Effector memory CD4-positive, alpha-beta T cell (primary cell): ENCODE results near the gene PANK4.
A peak's percentile ranks its signal among the peaks of the same experiment; 100 is the strongest.

Experiments
- DNase-seq, 3 donors: peaks; one replicate each; pipeline ENCODE4 v3.0.0-alpha.2; 2020
- H3K27ac ChIP-seq: 2 replicates; pipeline ENCODE4 v1.7.0; 2013; ENCODE audit warnings: mild to moderate bottlenecking, low read length, moderate library complexity; ENCODE audit not compliant: insufficient read depth, poor library complexity, severe bottlenecking
- H3K27me3 ChIP-seq: replicated peaks from 2 replicates; pipeline ENCODE4 v1.7.0; 2013; ENCODE audit warnings: mild to moderate bottlenecking, low read length; ENCODE audit not compliant: insufficient read depth, control insufficient read depth, poor library complexity, severe bottlenecking
- H3K36me3 ChIP-seq: 2 replicates; pipeline ENCODE4 v1.7.0; 2013; ENCODE audit warnings: mild to moderate bottlenecking, low read length, moderate library complexity; ENCODE audit not compliant: control insufficient read depth, insufficient read depth
- H3K4me1 ChIP-seq: 2 replicates; pipeline ENCODE4 v1.7.0; 2013; ENCODE audit warnings: low read length, mild to moderate bottlenecking; ENCODE audit not compliant: control insufficient read depth, insufficient read depth, poor library complexity, severe bottlenecking
- H3K4me3 ChIP-seq: 2 replicates; pipeline ENCODE4 v1.7.0; 2013; ENCODE audit warnings: low read length, low read depth, mild to moderate bottlenecking; ENCODE audit not compliant: insufficient read depth, poor library complexity, severe bottlenecking
- H3K9me3 ChIP-seq: 2 replicates; pipeline ENCODE4 v1.7.0; 2013; ENCODE audit warnings: mild to moderate bottlenecking, low read length, moderate library complexity; ENCODE audit not compliant: control insufficient read depth

Gene PANK4

GRCh38 chr1:2504949-2505272, 21.5 kb downstream of the PANK4 start:
- no peak overlapping the region for H3K27ac ChIP-seq
- no peaks in the 10 kb centered on the region for H3K9me3 ChIP-seq
- no peak for DNase-seq
- H3K4me3 ChIP-seq, result no peak overlapping the region
- peaks cover 20% of the 10 kb centered on the region for H3K36me3 ChIP-seq
- H3K4me1 ChIP-seq, result peaks cover 6% of the 10 kb centered on the region
- H3K27me3 ChIP-seq, result no peaks in the 10 kb centered on the region

GRCh38 chr1:2504225-2504948, 22.0 kb downstream of the PANK4 start:
- Histone ChIP-seq H3K4me1 (peaks cover 11% of the 10 kb centered on the region), H3K4me3 (no peak overlapping the region), H3K27me3 (no peaks in the 10 kb centered on the region), H3K27ac (no peak overlapping the region), H3K36me3 (peaks cover 15% of the 10 kb centered on the region), H3K9me3 (no peaks in the 10 kb centered on the region)
- DNase-seq, result no peak

- no peak overlapping the region for H3K27ac ChIP-seq
- H3K27me3 ChIP-seq, result no peaks in the 10 kb centered on the region
- no peak overlapping the region for H3K4me3 ChIP-seq
- peaks cover 8% of the 10 kb centered on the region for H3K36me3 ChIP-seq
- H3K9me3 ChIP-seq, result no peaks in the 10 kb centered on the region
- H3K4me1 ChIP-seq, result peaks cover 17% of the 10 kb centered on the region
- no peak for DNase-seq
These were observed 22.7 kb downstream of the PANK4 start for GRCh38 chr1:2503554-2504224.

- Histone ChIP-seq H3K27ac (no peak overlapping the region), H3K4me3 (no peak overlapping the region), H3K4me1 (peaks cover 17% of the 10 kb centered on the region), H3K27me3 (no peaks in the 10 kb centered on the region), H3K36me3 (peaks cover 3% of the 10 kb centered on the region), H3K9me3 (no peaks in the 10 kb centered on the region)
- DNase-seq, result no peak
These were observed 23.5 kb downstream of the PANK4 start for GRCh38 chr1:2502661-2503553.

GRCh38 chr1:2502210-2502609, 24.2 kb downstream of the PANK4 start:
- H3K27me3 ChIP-seq, result no peaks in the 10 kb centered on the region
- no peaks in the 10 kb centered on the region for H3K9me3 ChIP-seq
- H3K36me3 ChIP-seq, result no peaks in the 10 kb centered on the region
- H3K4me1 ChIP-seq, result peaks cover 17% of the 10 kb centered on the region
- no peak overlapping the region for H3K27ac ChIP-seq
- no peak for DNase-seq
- no peak overlapping the region for H3K4me3 ChIP-seq

- Histone ChIP-seq H3K36me3 (no peaks in the 10 kb centered on the region), H3K4me1 (peaks cover 17% of the 10 kb centered on the region), H3K4me3 (no peak overlapping the region), H3K9me3 (no peaks in the 10 kb centered on the region), H3K27ac (no peak overlapping the region), H3K27me3 (no peaks in the 10 kb centered on the region)
- DNase-seq, result no peak
These were observed 24.6 kb downstream of the PANK4 start for GRCh38 chr1:2501820-2502119.

- no peak overlapping the region for H3K4me3 ChIP-seq
- no peaks in the 10 kb centered on the region for H3K27me3 ChIP-seq
- H3K4me1 ChIP-seq, result peaks cover 19% of the 10 kb centered on the region
- DNase-seq, result no peak
- no peaks in the 10 kb centered on the region for H3K36me3 ChIP-seq
- H3K27ac ChIP-seq, result no peak overlapping the region
- H3K9me3 ChIP-seq, result no peaks in the 10 kb centered on the region
These were observed 25.2 kb downstream of the PANK4 start for GRCh38 chr1:2501041-2501819.

DNA sequence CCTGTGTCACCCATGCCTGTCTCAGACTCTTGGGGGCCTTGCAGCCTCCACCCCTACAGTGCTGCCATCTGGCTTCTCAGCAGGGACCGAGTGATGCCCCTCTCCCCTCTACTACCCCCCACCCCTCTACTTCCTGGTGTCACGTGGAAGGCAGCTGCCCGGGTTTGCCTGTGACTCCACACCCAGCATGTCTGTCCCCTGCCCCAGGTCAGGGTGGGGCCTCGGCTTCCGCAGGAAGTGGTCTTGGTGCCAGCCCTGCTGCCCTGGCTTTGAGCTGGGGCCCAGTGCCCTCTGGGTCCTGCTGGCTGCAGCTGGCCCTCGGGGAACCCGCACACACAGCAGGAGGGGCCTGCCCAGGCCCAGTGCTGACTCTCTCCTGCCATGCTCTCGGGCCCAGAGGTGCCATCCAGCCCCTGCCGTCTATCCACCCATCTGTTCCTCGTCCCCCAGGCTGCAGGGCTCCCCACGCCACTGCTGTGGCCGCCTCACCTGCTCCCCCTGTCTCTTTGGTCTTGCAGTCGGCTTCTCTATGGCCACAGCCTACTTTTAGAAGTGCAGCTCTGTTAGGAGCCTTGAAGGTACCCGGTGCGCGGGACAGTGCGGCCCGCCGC, 26.3 kb downstream of the PANK4 start:
- Histone ChIP-seq H3K27me3 (no peaks in the 10 kb centered on the region), H3K9me3 (no peaks in the 10 kb centered on the region), H3K27ac (no peak overlapping the region), H3K4me3 (peak overlapping the region; percentile 4), H3K4me1 (peaks cover 25% of the 10 kb centered on the region), H3K36me3 (no peaks in the 10 kb centered on the region)
- DNase-seq, result no peak

DNA sequence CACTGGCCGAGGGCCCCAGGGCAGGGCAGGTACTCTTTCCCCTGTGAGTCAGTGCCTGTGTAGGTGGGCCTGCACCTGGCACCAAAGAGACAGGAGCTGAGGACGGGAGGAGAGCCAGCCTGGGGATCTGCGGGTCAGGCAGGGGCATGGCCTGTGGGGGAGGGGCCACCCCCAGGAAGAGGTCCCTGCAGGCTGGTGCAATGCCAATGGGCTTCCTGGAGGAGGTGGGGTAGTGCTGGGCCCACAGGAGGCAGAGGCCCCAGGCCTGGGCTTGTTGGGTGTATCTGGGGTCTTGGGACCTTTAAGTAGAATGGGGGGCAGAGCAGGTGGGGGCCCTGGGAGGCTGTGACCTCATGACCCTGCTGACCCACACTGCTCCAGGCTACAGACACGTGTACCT, 27.1 kb downstream of the PANK4 start:
- Histone ChIP-seq H3K27ac (no peak overlapping the region), H3K36me3 (no peaks in the 10 kb centered on the region), H3K4me1 (peaks cover 25% of the 10 kb centered on the region), H3K4me3 (no peak overlapping the region), H3K9me3 (no peaks in the 10 kb centered on the region), H3K27me3 (no peaks in the 10 kb centered on the region)
- no peak for DNase-seq
